A549 (cell line): Measurements from ENCODE around the gene AKAP10. TPM values are rescaled to one million over a fixed set of nuclear protein-coding genes. Genes with fewer than 3 reads are reported as not detected.
A peak's percentile ranks its signal among the peaks of the same experiment; 100 is the strongest.

Experiments used
- ATAC-seq, 2 experiments: fragments of 200-7000 bp in 1 of 2; fragments of >200 bp in 1 of 2; cut with Nextera tagmentation in 1 of 2; cut with Tn5 transposase in 1 of 2; 3 replicates each; pipeline versions ENCODE4 v1.8.0 to v1.9.1; 2018 to 2020; ENCODE audit warnings: mild to moderate bottlenecking in 1 of 2, moderate library complexity in 1 of 2
- CTCF ChIA-PET: fragments of 300-600 bp; sonication (Branson Sonifier 250); formaldehyde crosslinking; extraction: SDS; loops from one replicate; lab custom pipeline; 2021; ENCODE audit warnings: antibody characterized with exemption, inconsistent platforms; lab: Yijun Ruan, JAX
- POLR2A ChIA-PET: fragments of 350-600 bp; formaldehyde crosslinking; extraction: SDS; loops from one replicate; lab custom pipeline; 2021; ENCODE audit warnings: antibody characterized with exemption, inconsistent platforms; lab: Yijun Ruan, JAX
- DNase-seq, 2 experiments: peaks; one replicate each; pipeline versions ENCODE4 v3.0.0 to v3.0.0-alpha.2; 2011 to 2016; ENCODE audit warnings: low read depth in 1 of 2, low spot score in 1 of 2
- FAIRE-seq: peaks from 2 replicates; lab custom pipeline; 2011; peaks lifted over from hg19 to GRCh38; lab: Jason Lieb, UNC
- H3K27ac ChIP-seq, 2 experiments: fragments of >200 bp; sonication (Bioruptor Twin); formaldehyde crosslinking; 3 replicates each; pipeline ENCODE4 v1.5.1; 2016 to 2017
- H3K4me1 ChIP-seq: fragments of >200 bp; sonication (Bioruptor Twin); formaldehyde crosslinking; 3 replicates; pipeline ENCODE4 v1.6.1; 2016
- H3K4me2 ChIP-seq: fragments of >200 bp; sonication (Bioruptor Twin); formaldehyde crosslinking; 3 replicates; pipeline ENCODE4 v1.6.1; 2016
- H3K4me3 ChIP-seq: fragments of >200 bp; sonication (Bioruptor Twin); formaldehyde crosslinking; 3 replicates; pipeline ENCODE4 v1.5.1; 2016
- H3K9me3 ChIP-seq: fragments of >200 bp; sonication (Bioruptor Twin); formaldehyde crosslinking; 3 replicates; pipeline ENCODE4 v1.6.1; 2016
- BCL3 ChIP-seq: fragments of >200 bp; sonication (Bioruptor Twin); formaldehyde crosslinking; IDR thresholded peaks from 3 replicates; pipeline ENCODE4 v1.6.1; 2016
- CBX8 ChIP-seq: fragments of 200-600 bp; sonication (generic); IDR thresholded peaks from 2 replicates; pipeline ENCODE4 v1.6.1; 2016
- CEBPB ChIP-seq, 2 experiments: fragments of >200 bp in 1 of 2; sonication (Bioruptor Twin) in 1 of 2; formaldehyde crosslinking in 1 of 2; IDR thresholded peaks; 2 replicates each; pipeline ENCODE4 v1.6.1; 2012 to 2016
- CHD4 ChIP-seq: fragments of 200-600 bp; sonication (generic); IDR thresholded peaks from 2 replicates; pipeline ENCODE4 v1.6.1; 2016; ENCODE audit warnings: antibody characterized with exemption, mild to moderate bottlenecking, borderline replicate concordance
- EHF ChIP-seq: fragments of 250-450 bp; sonication (Bioruptor Pico); IDR thresholded peaks from 2 replicates; pipeline ENCODE4 v1.5.0; 2020; ENCODE audit warnings: mild to moderate bottlenecking
- EP300 ChIP-seq, 2 experiments: fragments of >200 bp; sonication (Bioruptor Twin); formaldehyde crosslinking; IDR thresholded peaks; 2 replicates in 1 of 2; 3 replicates in 1 of 2; pipeline ENCODE4 v1.6.1; 2016 to 2017
- FOSB ChIP-seq: fragments of 250-450 bp; sonication (Bioruptor Pico); IDR thresholded peaks from 2 replicates; pipeline ENCODE4 v1.5.0; 2020; ENCODE audit warnings: mild to moderate bottlenecking, moderate library complexity
- FOSL2 ChIP-seq, 2 experiments: fragments of 450-650 bp in 1 of 2; fragments of >200 bp in 1 of 2; sonication (Bioruptor Twin) in 1 of 2; formaldehyde crosslinking; IDR thresholded peaks; 2 replicates each; pipeline versions ENCODE4 v1.5.0 to v1.6.1; 2016 to 2020; ENCODE audit warnings: mild to moderate bottlenecking in 1 of 2, moderate library complexity in 1 of 2
- GATA3 ChIP-seq: IDR thresholded peaks from 2 replicates; pipeline ENCODE4 v1.6.1; 2012; ENCODE audit warnings: borderline replicate concordance
- HEYL ChIP-seq: fragments of 250-450 bp; sonication (Bioruptor Pico); IDR thresholded peaks from 2 replicates; pipeline ENCODE4 v1.8.0; 2021; ENCODE audit warnings: mild to moderate bottlenecking, moderate library complexity
- HOXB13 ChIP-seq: fragments of 250-450 bp; sonication (Bioruptor Pico); IDR thresholded peaks from 2 replicates; pipeline ENCODE4 v1.5.0; 2020; ENCODE audit warnings: low read depth, mild to moderate bottlenecking, moderate library complexity
- JUNB ChIP-seq: fragments of >200 bp; sonication (Bioruptor Twin); formaldehyde crosslinking; IDR thresholded peaks from 2 replicates; pipeline ENCODE4 v1.6.1; 2016
- KDM5A ChIP-seq: fragments of 200-600 bp; sonication (generic); IDR thresholded peaks from 2 replicates; pipeline ENCODE4 v1.6.1; 2016; ENCODE audit warnings: antibody characterized with exemption, mild to moderate bottlenecking
- MAFK ChIP-seq: fragments of 450-650 bp; IDR thresholded peaks from 2 replicates; pipeline ENCODE4 v1.6.1; 2014; ENCODE audit not compliant: partially characterized antibody
- MAX ChIP-seq: IDR thresholded peaks from 2 replicates; pipeline ENCODE4 v1.6.1; 2012
- NPAS2 ChIP-seq: fragments of 250-450 bp; sonication (Bioruptor Pico); IDR thresholded peaks from 2 replicates; pipeline ENCODE4 v1.8.0; 2022; ENCODE audit warnings: mild to moderate bottlenecking, moderate library complexity, borderline replicate concordance
- POLR2A ChIP-seq: IDR thresholded peaks from 2 replicates; pipeline ENCODE4 v1.6.1; 2012; ENCODE audit warnings: mild to moderate bottlenecking, low read length
- POLR2AphosphoS2 ChIP-seq: conservative IDR thresholded peaks from 2 replicates; pipeline ENCODE4 v1.6.1; 2012; ENCODE audit warnings: low read length, improper control_type of control experiment, inconsistent platforms
- RARB ChIP-seq: fragments of 250-450 bp; sonication (Bioruptor Pico); IDR thresholded peaks from 2 replicates; pipeline ENCODE4 v1.8.0; 2021; ENCODE audit warnings: mild to moderate bottlenecking, moderate library complexity
- RNF2 ChIP-seq: fragments of 200-600 bp; sonication (generic); IDR thresholded peaks from 2 replicates; pipeline ENCODE4 v1.6.1; 2016; ENCODE audit warnings: low read depth, mild to moderate bottlenecking, antibody characterized with exemption, moderate library complexity, borderline replicate concordance
- SMC3 ChIP-seq: fragments of >200 bp; sonication (Bioruptor Twin); formaldehyde crosslinking; IDR thresholded peaks from 3 replicates; pipeline ENCODE4 v1.6.1; 2018; ENCODE audit warnings: inconsistent platforms
- TFCP2L1 ChIP-seq: fragments of 250-450 bp; sonication (Bioruptor Pico); IDR thresholded peaks from 2 replicates; pipeline ENCODE4 v1.5.0; 2021; ENCODE audit warnings: mild to moderate bottlenecking
- TP53 ChIP-seq: fragments of 250-450 bp; sonication (Bioruptor Pico); IDR thresholded peaks from 2 replicates; pipeline ENCODE4 v1.5.0; 2021; ENCODE audit warnings: mild to moderate bottlenecking, moderate library complexity
- ZSCAN20 ChIP-seq: fragments of 250-450 bp; sonication (Bioruptor Pico); IDR thresholded peaks from 2 replicates; pipeline ENCODE4 v1.8.0; 2022; ENCODE audit warnings: mild to moderate bottlenecking, moderate library complexity
- WGBS: methylation state at CpG from one replicate; pipeline ENCODE4 v1.1.6; 2017; ENCODE audit errors: missing lambda C conversion rate; 5-methylcytosine and 5-hydroxymethylcytosine counted together
- polyA plus RNA-seq, 4 experiments: library from polyadenylated mRNA; depleted of rRNA in 3 of 4; stranded (reverse); fragments of >200 nt; fragmentation: RNase III in 1 of 4; extraction: RNeasy Plus Mini Kit Qiagen cat#74134 plus additional on column Dnase treatment in 1 of 4; gene quantifications; 2 replicates in 3 of 4; 3 replicates in 1 of 4; pipeline ENCODE4 v1.2.3, GENCODE V29; 2011 to 2017
- TF ChIP-seq, protein P1 (sequence below): IDR thresholded peaks from 2 replicates; pipeline ENCODE4 v1.6.1; 2012; ENCODE audit warnings: low read depth, borderline replicate concordance

Gene AKAP10
- polyA plus RNA-seq, 2 of the 4 experiments (the other 2 are of a cell fraction) = 22.0 to 51.1 TPM

- DNase-seq = no peak
- TF ChIP-seq HEYL (no peak), POLR2A (no peak), NPAS2 (CRISPR knock-in tag) (no peak), HOXB13 (CRISPR knock-in tag) (no peak), EP300 (IDR thresholded peaks at IDR 0.05) (no peak), CBX8 (no peak), CEBPB (IDR thresholded peaks at IDR 0.05) (no peak), CHD4 (no peak), MAFK (no peak), RARB (no peak), BCL3 (no peak), FOSB (no peak), TP53 (no peak), EHF (CRISPR knock-in tag) (no peak), JUNB (no peak), TFCP2L1 (no peak), MAX (no peak), RNF2 (no peak), SMC3 (no peak)
- TF ChIP-seq, protein P1, sequence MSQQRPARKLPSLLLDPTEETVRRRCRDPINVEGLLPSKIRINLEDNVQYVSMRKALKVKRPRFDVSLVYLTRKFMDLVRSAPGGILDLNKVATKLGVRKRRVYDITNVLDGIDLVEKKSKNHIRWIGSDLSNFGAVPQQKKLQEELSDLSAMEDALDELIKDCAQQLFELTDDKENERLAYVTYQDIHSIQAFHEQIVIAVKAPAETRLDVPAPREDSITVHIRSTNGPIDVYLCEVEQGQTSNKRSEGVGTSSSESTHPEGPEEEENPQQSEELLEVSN = no peak
- TF ChIP-seq, all 56 proteins: peak for 0
- H3K4me2 ChIP-seq = no peak overlapping the region
- ATAC-seq (no peak), FAIRE-seq (no peak)
- no peaks in the 10 kb centered on the region for H3K9me3 ChIP-seq
- H3K4me1 ChIP-seq = peaks cover 42% of the 10 kb centered on the region
- H3K4me3 ChIP-seq = no peak overlapping the region
- ChIA-PET POLR2A (no interaction called here), CTCF (interaction anchor here (1.0 kb wide), 1 partner anchor 46 kb away, joined by 3 read pairs; no protein-coding TSS in a partner anchor)
- no peak overlapping the region for H3K27ac ChIP-seq
Measured at GRCh38 chr17:19943599-19943998, 34.0 kb downstream of the AKAP10 start.

DNA sequence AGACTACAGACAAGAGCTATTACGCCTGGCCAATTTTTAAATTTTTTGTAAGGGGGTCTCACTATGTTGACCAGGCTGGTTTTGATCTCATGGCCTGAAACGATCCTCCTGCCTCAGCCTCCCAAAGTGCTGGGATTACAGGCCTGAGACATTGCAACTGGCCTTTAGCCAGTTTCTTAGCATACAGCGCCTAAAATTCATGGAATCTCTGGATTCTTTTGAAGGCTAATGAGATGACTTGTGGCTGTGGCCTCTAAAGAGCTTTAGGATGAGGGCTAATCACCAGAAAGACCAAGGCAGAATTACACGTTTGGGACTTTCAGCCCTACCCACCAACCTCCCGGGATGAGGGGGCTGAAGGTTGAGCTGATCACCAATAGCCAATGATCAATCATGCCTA lies 34.6 kb downstream of the AKAP10 start:
- TF ChIP-seq EHF (CRISPR knock-in tag) = no peak
- no peak for TF ChIP-seq RARB
- no peak for TF ChIP-seq FOSL2 (IDR thresholded peaks at IDR 0.05)
- TF ChIP-seq FOSL2 (CRISPR knock-in tag; IDR thresholded peaks at IDR 0.05) = no peak
- no peak for TF ChIP-seq POLR2A
- TF ChIP-seq GATA3 = no peak
- no peak for TF ChIP-seq KDM5A
- no peak for TF ChIP-seq BCL3
- TF ChIP-seq ZSCAN20 = no peak
- TF ChIP-seq NPAS2 (CRISPR knock-in tag) = no peak
- TF ChIP-seq, protein P1 = no peak
- TF ChIP-seq TP53 = no peak
- TF ChIP-seq POLR2AphosphoS2 = no peak
- no peak for TF ChIP-seq TFCP2L1
- TF ChIP-seq, all 56 proteins: peak for 0
- no peak for FAIRE-seq
- POLR2A ChIA-PET = no interaction called here
- no peak for ATAC-seq
- Histone ChIP-seq H3K4me3 (no peak overlapping the region), H3K27ac (peak overlapping the region; percentile 8 to 63; a peak in 1 of 6 replicates), H3K4me2 (no peak overlapping the region), H3K9me3 (no peaks in the 10 kb centered on the region), H3K4me1 (peaks cover 42% of the 10 kb centered on the region)
- CTCF ChIA-PET = interaction anchor here (1.0 kb wide), 1 partner anchor 46 kb away, joined by 3 read pairs; no protein-coding TSS in a partner anchor
- no peak for DNase-seq
- WGBS = 89% methylated on average over 5 of the region's 5 CpGs
